ENCODE measurements around the gene TNFAIP3.

Gene TNFAIP3

DNA sequence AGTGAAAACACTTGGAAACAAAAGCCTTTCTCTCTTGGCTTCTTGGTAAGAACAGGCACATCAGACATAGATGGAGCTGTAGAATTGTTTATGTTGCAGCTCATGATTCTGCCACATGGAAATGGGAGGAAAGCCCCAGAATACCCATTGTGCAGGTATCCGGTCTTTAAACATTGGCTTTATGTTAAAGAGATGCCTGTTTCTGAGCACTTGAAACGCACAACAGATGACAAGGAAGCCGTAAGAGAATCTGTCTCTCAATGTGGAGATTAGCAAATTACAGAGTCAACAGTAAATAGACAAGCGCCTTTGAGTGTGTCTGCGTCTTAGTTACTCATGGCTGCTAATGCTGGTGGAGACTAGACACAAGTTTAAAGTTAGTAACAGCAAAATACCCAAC lies 10.5 kb downstream of the TNFAIP3 start:
- no peak for ATAC-seq
- TF ChIP-seq, protein P1, sequence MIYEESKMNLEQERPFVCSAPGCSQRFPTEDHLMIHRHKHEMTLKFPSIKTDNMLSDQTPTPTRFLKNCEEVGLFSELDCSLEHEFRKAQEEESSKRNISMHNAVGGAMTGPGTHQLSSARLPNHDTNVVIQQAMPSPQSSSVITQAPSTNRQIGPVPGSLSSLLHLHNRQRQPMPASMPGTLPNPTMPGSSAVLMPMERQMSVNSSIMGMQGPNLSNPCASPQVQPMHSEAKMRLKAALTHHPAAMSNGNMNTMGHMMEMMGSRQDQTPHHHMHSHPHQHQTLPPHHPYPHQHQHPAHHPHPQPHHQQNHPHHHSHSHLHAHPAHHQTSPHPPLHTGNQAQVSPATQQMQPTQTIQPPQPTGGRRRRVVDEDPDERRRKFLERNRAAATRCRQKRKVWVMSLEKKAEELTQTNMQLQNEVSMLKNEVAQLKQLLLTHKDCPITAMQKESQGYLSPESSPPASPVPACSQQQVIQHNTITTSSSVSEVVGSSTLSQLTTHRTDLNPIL (CRISPR knock-in tag; IDR thresholded peaks at IDR 0.05; ENCODE audit: low read depth): no peak
- TF ChIP-seq GLIS3 (CRISPR knock-in tag; IDR thresholded peaks at IDR 0.05) (no peak), PATZ1 (CRISPR knock-in tag; IDR thresholded peaks at IDR 0.05; ENCODE audit: borderline replicate concordance) (no peak), OSR1 (CRISPR knock-in tag; IDR thresholded peaks at IDR 0.05) (no peak), ZFP3 (CRISPR knock-in tag; IDR thresholded peaks at IDR 0.05) (no peak), CSDC2 (CRISPR knock-in tag; IDR thresholded peaks at IDR 0.05) (no peak), SNAI2 (CRISPR knock-in tag; IDR thresholded peaks at IDR 0.05) (no peak), TOX (CRISPR knock-in tag; IDR thresholded peaks at IDR 0.05; ENCODE audit: borderline replicate concordance) (no peak)

- TF ChIP-seq, protein P2, sequence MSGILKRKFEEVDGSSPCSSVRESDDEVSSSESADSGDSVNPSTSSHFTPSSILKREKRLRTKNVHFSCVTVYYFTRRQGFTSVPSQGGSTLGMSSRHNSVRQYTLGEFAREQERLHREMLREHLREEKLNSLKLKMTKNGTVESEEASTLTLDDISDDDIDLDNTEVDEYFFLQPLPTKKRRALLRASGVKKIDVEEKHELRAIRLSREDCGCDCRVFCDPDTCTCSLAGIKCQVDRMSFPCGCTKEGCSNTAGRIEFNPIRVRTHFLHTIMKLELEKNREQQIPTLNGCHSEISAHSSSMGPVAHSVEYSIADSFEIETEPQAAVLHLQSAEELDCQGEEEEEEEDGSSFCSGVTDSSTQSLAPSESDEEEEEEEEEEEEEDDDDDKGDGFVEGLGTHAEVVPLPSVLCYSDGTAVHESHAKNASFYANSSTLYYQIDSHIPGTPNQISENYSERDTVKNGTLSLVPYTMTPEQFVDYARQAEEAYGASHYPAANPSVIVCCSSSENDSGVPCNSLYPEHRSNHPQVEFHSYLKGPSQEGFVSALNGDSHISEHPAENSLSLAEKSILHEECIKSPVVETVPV (CRISPR knock-in tag; IDR thresholded peaks at IDR 0.05): no peak
- no peak for TF ChIP-seq TOX (CRISPR knock-in tag; IDR thresholded peaks at IDR 0.05; ENCODE audit: borderline replicate concordance)
- no peak for TF ChIP-seq OSR1 (CRISPR knock-in tag; IDR thresholded peaks at IDR 0.05)
- TF ChIP-seq, protein P1 (CRISPR knock-in tag; IDR thresholded peaks at IDR 0.05; ENCODE audit: low read depth): no peak
- no peak for TF ChIP-seq POU6F1 (CRISPR knock-in tag; IDR thresholded peaks at IDR 0.05; ENCODE audit: borderline replicate concordance, low read depth)
- no peak for TF ChIP-seq ZFP30 (CRISPR knock-in tag; IDR thresholded peaks at IDR 0.05)
- TF ChIP-seq RARB (CRISPR knock-in tag; IDR thresholded peaks at IDR 0.05): no peak
- TF ChIP-seq BACH2 (CRISPR knock-in tag; IDR thresholded peaks at IDR 0.05; ENCODE audit: borderline replicate concordance): no peak
- no peak for TF ChIP-seq ZC3H10 (CRISPR knock-in tag; IDR thresholded peaks at IDR 0.05)
- no peak for TF ChIP-seq ZNF565 (CRISPR knock-in tag; conservative IDR thresholded peaks at IDR 0.05; ENCODE audit: low read depth)
- TF ChIP-seq, protein P3, sequence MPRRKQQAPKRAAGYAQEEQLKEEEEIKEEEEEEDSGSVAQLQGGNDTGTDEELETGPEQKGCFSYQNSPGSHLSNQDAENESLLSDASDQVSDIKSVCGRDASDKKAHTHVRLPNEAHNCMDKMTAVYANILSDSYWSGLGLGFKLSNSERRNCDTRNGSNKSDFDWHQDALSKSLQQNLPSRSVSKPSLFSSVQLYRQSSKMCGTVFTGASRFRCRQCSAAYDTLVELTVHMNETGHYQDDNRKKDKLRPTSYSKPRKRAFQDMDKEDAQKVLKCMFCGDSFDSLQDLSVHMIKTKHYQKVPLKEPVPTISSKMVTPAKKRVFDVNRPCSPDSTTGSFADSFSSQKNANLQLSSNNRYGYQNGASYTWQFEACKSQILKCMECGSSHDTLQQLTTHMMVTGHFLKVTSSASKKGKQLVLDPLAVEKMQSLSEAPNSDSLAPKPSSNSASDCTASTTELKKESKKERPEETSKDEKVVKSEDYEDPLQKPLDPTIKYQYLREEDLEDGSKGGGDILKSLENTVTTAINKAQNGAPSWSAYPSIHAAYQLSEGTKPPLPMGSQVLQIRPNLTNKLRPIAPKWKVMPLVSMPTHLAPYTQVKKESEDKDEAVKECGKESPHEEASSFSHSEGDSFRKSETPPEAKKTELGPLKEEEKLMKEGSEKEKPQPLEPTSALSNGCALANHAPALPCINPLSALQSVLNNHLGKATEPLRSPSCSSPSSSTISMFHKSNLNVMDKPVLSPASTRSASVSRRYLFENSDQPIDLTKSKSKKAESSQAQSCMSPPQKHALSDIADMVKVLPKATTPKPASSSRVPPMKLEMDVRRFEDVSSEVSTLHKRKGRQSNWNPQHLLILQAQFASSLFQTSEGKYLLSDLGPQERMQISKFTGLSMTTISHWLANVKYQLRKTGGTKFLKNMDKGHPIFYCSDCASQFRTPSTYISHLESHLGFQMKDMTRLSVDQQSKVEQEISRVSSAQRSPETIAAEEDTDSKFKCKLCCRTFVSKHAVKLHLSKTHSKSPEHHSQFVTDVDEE (CRISPR knock-in tag; IDR thresholded peaks at IDR 0.05): no peak
- TF ChIP-seq PATZ1 (CRISPR knock-in tag; IDR thresholded peaks at IDR 0.05; ENCODE audit: borderline replicate concordance): no peak
- no peak for TF ChIP-seq ZNF70 (CRISPR knock-in tag; IDR thresholded peaks at IDR 0.05)
- no peak for TF ChIP-seq GLIS3 (CRISPR knock-in tag; IDR thresholded peaks at IDR 0.05)
- no peak for TF ChIP-seq PPARA (CRISPR knock-in tag; IDR thresholded peaks at IDR 0.05; ENCODE audit: borderline replicate concordance)
- no peak for TF ChIP-seq TCF4 (CRISPR knock-in tag; IDR thresholded peaks at IDR 0.05; ENCODE audit: borderline replicate concordance)
- ATAC-seq: no peak
Observed at GRCh38 chr6:137878029-137878428, 11.0 kb downstream of the TNFAIP3 start.

All from SK-N-SH treated with all-trans-retinoic acid at 6 μM for 48 hours (cell line).